GM21717 (cell line): ENCODE measurements around the gene HACL1.
A peak's percentile ranks its signal among the peaks of the same experiment; 100 is the strongest.
"Not testable (repeated sequence)": the region's sequence is repeated elsewhere in the genome, so short reads cannot be mapped to it uniquely, and the experiment has no call there.

Experiments used
- ATAC-seq: cut with Tn5 transposase; IDR thresholded peaks from one replicate; pipeline ENCODE4 v1.9.1; 2021; ENCODE audit warnings: mild to moderate bottlenecking, moderate library complexity; ENCODE audit not compliant: unreplicated experiment

The HACL1 gene

GRCh38 chr3:15581471-15582394 lies 19.6 kb downstream of the HACL1 start:
- ATAC-seq = no peak

- ATAC-seq = no peak
These were observed 22.3 kb downstream of the HACL1 start for GRCh38 chr3:15579051-15579450.

GRCh38 chr3:15578289-15578867 lies 23.0 kb downstream of the HACL1 start:
- ATAC-seq = no peak

GRCh38 chr3:15576475-15576874 lies 24.9 kb downstream of the HACL1 start:
- ATAC-seq = no peak

- ATAC-seq = no peak
These were observed 25.9 kb downstream of the HACL1 start for GRCh38 chr3:15575446-15575845.

- ATAC-seq = no peak
These were observed 29.2 kb downstream of the HACL1 start for GRCh38 chr3:15572138-15572537.

DNA sequence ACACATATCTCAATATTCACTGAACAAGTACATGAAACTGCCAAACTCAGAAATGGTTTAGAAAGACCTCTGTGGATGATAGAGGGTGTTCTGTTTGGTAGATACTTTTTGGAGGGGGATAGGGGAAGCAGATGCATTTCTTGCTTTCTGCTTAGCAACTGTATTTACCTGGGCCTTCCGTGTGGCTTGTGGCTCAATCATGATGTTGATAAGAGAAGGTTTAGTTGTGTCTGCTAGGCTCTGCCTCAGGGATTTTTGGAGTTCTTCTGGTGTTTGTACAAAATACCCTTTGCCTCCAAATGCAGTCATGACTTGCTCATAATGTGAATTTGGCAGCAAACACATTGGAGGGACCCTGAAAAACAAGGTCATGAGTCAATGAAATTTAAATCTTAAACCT lies 38.2 kb downstream of the HACL1 start:
- no peak for ATAC-seq

- no peak for ATAC-seq
These were observed 38.8 kb downstream of the HACL1 start for GRCh38 chr3:15562560-15562959.

GRCh38 chr3:15558581-15558980 lies 42.8 kb downstream of the HACL1 start:
- no peak for ATAC-seq

DNA sequence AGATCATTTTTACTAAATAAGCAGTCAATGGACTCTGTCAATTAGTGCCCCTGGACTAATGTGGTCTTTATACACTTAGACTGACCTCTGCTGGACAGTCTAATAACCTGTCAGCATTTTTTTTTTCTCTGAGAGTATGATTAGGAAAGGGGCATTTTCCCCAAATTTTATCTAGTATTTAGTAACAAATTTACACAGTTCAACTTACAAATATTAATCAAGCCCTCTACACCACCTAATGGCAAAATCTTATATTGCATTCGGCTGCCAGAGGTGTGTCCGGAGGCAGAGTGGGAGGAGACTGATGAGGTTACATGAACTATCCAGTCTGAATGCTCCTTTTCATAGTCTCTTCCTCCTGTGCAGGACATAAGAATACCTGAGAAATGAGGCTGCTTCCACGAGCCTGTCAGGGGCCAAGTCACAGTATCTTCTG lies 43.8 kb downstream of the HACL1 start:
- peak; percentile 57 for ATAC-seq

DNA sequence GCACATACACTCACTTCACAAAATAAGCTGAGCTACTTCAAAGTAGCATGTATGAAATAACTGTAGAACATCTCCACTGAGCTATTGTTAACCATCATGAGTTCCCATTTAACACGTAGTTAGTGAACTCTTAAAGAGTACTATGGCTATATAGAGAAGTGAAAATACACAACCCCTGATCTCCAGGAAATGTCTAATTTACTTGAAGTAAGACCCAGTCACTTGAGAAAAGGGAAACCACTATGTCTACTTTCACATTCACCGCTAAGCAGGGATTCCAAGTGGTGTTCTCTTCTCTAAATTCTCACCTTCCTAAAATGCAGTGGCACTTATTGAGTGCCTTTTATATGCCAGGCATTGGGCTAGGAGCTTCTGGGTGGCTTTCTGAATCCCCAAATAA lies 44.9 kb downstream of the HACL1 start:
- peak; percentile 84 for ATAC-seq

DNA sequence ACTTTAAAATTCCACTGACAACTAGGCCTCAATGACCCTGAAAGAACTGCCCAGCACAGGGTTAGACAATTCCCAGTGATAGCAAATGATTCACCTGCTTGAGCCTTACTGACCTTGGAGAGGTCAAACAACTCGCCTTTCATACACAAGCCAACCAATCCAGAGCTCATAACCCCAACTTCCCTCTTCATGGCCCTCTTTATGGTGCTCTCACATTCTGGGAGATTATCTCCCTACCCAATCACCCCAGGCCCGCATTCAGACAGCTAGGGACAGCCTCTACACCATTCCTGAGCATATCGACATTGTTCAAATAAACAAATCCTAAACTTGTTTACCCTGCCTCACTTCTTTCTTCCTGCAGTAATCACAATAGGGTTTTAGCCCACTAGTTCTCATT lies 47.6 kb downstream of the HACL1 start:
- no peak for ATAC-seq

- ATAC-seq = no peak
These were observed 49.5 kb downstream of the HACL1 start for GRCh38 chr3:15551902-15552301.

- ATAC-seq = no peak
These were observed 51.5 kb downstream of the HACL1 start for GRCh38 chr3:15549846-15550245.

DNA sequence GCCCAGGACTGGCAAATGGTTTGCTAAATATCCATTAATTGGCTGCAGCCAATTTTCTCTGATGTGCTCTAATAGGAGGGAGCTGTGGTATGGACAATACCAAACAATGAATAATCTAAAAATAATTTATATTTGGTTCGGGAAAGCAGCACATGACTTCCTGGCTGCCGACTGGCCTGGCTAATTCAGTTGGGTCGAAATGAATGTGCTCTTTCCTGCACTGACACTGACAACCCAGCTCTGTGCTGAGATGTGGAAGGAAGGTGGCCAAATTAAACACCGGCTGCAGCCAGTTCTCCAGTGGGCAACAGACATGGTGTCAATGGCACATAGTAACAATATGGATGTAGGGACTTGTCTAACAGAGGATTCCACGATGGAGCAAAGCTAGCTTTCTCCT lies 58.8 kb downstream of the HACL1 start:
- no peak for ATAC-seq

DNA sequence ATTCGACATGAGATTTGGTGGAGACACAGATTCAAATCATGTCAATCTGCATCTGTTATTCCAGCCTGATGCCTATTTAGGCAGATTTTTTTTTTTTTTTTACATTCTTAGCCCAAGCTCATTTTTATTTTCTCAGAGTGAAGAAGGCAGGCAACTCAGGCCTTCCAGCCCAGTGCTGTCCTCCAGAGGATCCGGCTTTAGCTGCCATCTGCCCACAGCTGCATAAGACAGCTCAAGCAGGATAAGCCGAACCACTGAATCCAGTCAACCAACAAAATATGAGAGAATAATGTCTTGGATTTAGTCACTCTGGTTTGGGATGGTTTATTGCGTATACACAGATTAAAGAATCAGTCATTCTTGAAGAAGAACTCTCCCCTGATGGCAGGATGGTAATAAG lies 60.0 kb downstream of the HACL1 start:
- no peak for ATAC-seq

DNA sequence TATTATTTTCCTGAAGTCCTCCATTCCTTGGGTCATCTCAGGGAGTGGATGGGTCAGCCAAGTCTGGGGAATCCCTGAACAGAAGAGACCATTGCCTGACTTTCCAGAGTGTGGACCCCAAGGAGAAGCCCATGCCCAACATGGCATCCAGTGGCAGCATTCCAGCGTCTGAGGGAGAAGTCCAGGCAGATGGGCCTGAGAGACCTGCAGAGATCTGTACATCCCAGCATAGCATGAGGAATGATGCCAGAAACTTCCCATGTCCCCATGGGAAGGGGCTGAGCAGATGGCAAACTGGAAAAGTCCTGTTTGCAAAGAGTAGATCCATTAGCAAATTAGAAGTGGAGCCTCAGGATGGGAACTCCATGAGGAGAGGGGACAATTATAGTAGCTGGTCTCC lies 62.3 kb downstream of the HACL1 start:
- ATAC-seq = no peak

DNA sequence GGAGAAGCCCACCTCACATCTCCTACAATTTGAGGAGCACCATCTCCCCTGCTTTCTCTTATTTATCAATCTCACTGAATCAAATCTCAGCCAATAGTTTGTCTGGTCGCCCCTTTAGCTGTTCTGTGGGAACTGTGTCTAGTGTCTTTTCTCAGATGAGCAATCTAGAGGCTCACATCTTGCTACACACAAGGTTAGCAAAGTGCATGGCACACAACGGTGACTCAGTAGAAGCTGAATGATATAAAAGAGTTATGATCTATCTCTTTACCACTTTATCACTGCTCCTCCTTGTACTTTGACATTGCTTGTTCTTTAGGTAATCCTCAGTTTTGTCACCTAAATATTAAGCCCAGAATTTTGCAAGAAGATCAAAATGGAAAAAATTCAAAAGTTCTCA lies 63.0 kb downstream of the HACL1 start:
- no peak for ATAC-seq

DNA sequence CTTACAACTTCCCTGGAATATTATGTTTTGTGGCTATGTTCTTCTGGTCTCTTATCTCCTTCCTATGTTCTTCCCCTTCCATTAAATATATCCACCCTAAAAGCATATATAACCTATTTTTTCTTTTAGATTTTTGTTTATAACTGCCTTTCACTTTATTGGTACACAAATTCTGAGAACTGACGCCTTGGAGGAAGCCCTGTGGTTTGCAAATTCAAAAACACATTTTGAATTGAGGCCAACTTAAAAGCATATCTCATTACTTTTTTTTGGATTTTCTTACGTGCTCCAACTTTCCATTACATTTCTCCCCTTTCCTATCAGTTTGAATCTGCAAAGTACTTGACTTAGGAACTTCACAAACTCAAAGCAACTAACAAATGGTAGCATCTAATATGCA lies 64.5 kb downstream of the HACL1 start:
- ATAC-seq = no peak

DNA sequence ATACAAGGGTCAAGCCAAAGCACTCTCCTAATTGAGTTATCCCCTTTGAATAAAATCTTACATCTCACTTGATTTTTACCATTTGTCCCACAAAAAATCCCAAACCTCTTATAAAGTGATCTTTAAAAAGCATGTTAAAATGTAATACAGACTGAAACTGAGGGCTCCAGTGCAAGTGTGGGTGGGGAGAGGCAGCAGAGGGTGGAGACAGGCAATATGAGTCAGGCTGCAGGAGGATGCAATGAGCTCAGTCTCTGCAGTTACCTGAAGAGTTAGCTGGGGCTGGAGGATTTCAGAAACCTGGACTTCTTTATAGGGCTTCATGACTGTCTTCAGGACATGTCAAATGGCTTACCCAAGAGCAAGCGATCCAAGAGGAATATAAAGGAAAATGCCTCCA lies 65.6 kb downstream of the HACL1 start:
- peak; percentile 77 for ATAC-seq

DNA sequence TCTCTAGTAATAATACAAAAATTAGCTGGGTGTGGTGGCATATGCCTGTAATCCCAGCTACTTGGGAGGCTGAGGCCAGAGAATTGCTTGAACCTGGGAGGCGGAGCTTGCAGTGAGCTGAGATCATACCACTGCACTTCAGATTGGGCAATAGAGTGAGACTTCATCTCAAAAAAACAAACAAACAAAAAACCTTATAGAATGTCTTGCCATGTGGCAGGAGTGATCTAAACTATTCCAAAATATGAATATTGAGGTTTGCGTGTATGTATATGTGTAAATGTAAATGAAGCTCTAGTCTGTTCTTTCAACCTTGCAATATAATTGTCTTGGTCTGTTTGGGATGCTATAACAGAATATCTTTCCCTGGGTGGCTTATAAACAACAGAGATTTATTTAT lies 68.8 kb downstream of the HACL1 start:
- not testable (repeated sequence) for ATAC-seq

DNA sequence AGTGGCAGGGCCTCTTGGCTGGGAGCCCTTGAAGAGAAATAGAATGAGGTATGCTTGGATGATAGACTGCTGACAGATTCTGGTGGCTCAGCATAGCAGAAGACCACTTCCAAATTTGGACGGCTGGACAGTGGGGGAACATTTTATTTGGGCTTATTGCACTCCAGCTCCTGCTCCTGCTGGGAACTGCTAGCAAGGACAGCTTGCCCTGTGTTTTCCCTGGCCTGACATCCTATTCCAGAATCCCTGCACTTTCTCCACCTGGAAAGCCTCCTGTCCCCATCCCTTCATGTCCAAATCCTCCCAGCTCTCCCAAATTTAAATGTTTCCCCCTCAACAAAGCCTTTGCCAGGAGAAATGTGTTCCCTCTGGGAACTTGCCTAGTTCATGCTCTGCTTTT lies 70.0 kb downstream of the HACL1 start:
- no peak for ATAC-seq
